NCI-H187 (cell line): ENCODE data around the gene STX16.

Source experiments
- DNase-seq, 2 experiments: peaks; one replicate each; lab custom pipeline; 2025; lab: John Stamatoyannopoulos, UW

STX16 gene

GRCh38 chr20:58675641-58676040 lies 24.6 kb downstream of the STX16 start:
- no peak for DNase-seq

- DNase-seq = no peak
Observed at GRCh38 chr20:58676161-58676560, 25.1 kb downstream of the STX16 start.

- DNase-seq = no peak
Observed at GRCh38 chr20:58677079-58677604, 26.1 kb downstream of the STX16 start.

GRCh38 chr20:58677808-58678207 lies 26.7 kb downstream of the STX16 start:
- no peak for DNase-seq

GRCh38 chr20:58678806-58679205 lies 27.7 kb downstream of the STX16 start:
- DNase-seq = no peak

- DNase-seq = no peak
Observed at GRCh38 chr20:58682656-58683531, 31.8 kb downstream of the STX16 start.

GRCh38 chr20:58684291-58684690 lies 33.2 kb downstream of the STX16 start:
- DNase-seq = no peak

- no peak for DNase-seq
Observed at GRCh38 chr20:58685988-58686387, 34.9 kb downstream of the STX16 start.

GRCh38 chr20:58688414-58688813 lies 37.3 kb downstream of the STX16 start:
- DNase-seq = no peak

- DNase-seq = no peak
Observed at GRCh38 chr20:58688840-58689239, 37.8 kb downstream of the STX16 start.

- no peak for DNase-seq
Observed at GRCh38 chr20:58690396-58691135, 39.5 kb downstream of the STX16 start.

- DNase-seq = no peak
Observed at GRCh38 chr20:58691773-58692578, 40.9 kb downstream of the STX16 start.

GRCh38 chr20:58692579-58693225 lies 41.6 kb downstream of the STX16 start, which contains the start of gene NPEPL1:
Gene NPEPL1, plus strand, starts transcription at chr20:58692800. Its CDS starts 101 bp downstream, at chr20:58692901.
- DNase-seq = no peak

- no peak for DNase-seq
Observed at GRCh38 chr20:58693226-58694006, 42.3 kb downstream of the STX16 start.

- DNase-seq = no peak
Observed at GRCh38 chr20:58694241-58695083, 43.4 kb downstream of the STX16 start.

- DNase-seq = no peak
Observed at GRCh38 chr20:58695084-58695722, 44.1 kb downstream of the STX16 start.

- no peak for DNase-seq
Observed at GRCh38 chr20:58695895-58696375, 44.9 kb downstream of the STX16 start.

- no peak for DNase-seq
Observed at GRCh38 chr20:58696411-58696961, 45.4 kb downstream of the STX16 start.
